IPS-11a (cell line): ENCODE measurements around the gene GLRA3.
"Not testable (repeated sequence)": the region's sequence is repeated elsewhere in the genome, so short reads cannot be mapped to it uniquely, and the experiment has no call there.

ENCODE experiments used
- H3K4me3 ChIP-seq: one replicate; pipeline ENCODE4 v1.5.1; 2013; ENCODE audit warnings: low read depth, low read length, control low read depth

The GLRA3 gene

DNA sequence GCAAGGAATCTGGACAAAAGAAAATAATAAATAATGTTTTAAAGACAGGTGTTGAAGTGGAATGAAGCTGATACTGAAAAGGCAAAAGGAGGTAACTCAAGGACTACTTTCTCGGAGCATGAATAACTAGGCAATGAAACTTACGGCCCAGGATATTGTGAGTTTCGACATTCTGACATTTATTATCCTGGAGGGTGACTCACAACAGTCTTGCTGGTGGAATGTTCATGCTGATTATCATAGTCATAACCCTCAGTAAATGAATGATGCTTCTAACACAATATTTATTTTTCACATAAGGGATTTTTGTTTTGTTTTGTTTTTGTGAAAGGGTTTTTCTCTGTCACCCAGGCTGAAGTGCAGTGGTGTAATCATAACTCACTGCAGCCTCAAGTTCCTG lies 159.8 kb downstream of the GLRA3 start:
- no peak overlapping the region for H3K4me3 ChIP-seq

DNA sequence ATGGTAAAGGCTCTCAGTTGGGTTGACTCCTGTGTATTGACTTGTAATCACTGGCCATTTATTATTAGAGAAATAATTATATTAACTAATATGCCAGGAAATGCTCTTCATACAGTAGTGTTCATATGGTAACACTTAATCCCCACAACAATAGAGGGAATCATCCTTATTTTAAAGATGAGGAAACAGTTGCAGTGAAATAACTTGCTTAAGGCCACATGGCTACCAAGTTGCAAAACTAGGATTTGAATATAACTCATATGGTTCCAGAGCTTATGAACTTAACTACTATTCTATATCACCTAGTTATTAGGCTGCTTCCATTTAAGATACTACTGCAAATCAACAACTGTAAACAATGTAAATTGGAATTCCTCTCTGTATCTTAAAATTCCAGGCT lies 163.2 kb downstream of the GLRA3 start:
- no peak overlapping the region for H3K4me3 ChIP-seq

DNA sequence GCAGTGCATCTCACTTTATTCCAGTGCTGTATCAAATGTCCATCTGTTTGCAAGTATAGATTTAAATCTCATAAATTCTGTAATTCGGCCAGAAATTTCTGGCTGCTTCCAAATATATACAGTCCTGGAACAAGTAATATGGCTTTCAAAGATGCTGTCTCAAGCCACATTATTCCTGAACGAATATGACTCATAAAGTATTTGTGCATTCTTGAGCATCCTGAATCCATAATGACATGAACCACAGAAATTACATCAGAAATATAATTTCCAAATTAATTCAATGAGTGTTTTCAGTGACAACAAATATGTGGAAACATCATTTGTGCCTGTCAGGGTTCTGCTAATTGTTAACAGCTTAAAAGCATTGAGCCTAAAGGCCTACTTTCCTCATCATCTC lies 165.8 kb downstream of the GLRA3 start:
- H3K4me3 ChIP-seq = no peak overlapping the region

GRCh38 chr4:174658246-174658645 lies 170.8 kb downstream of the GLRA3 start:
- no peak overlapping the region for H3K4me3 ChIP-seq

GRCh38 chr4:174657472-174657871 lies 171.6 kb downstream of the GLRA3 start:
- H3K4me3 ChIP-seq = no peak overlapping the region

GRCh38 chr4:174654634-174655033 lies 174.4 kb downstream of the GLRA3 start:
- H3K4me3 ChIP-seq = no peak overlapping the region

GRCh38 chr4:174650711-174651355 lies 178.2 kb downstream of the GLRA3 start:
- H3K4me3 ChIP-seq = no peak overlapping the region

DNA sequence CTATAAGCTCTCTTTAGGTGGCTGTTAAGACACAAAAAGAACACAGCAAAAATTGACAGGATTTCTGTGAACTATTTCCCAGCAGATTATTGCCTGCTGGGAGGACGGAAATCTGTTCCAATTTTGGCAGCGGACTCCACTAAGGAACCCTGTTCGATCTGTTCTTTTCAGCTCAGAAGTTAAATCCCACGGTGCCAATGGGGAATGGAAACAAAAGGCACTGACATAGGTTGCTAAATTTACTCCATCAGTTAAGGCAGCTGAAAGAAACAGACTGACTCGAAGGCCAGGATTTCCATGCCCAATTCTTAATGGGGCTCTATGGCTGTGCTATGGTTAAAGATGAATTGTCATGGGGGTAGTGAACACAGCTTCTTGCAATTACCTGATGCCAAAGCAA lies 180.2 kb downstream of the GLRA3 start:
- H3K4me3 ChIP-seq = no peak overlapping the region

GRCh38 chr4:174646326-174646725 lies 182.7 kb downstream of the GLRA3 start:
- H3K4me3 ChIP-seq = no peak overlapping the region

DNA sequence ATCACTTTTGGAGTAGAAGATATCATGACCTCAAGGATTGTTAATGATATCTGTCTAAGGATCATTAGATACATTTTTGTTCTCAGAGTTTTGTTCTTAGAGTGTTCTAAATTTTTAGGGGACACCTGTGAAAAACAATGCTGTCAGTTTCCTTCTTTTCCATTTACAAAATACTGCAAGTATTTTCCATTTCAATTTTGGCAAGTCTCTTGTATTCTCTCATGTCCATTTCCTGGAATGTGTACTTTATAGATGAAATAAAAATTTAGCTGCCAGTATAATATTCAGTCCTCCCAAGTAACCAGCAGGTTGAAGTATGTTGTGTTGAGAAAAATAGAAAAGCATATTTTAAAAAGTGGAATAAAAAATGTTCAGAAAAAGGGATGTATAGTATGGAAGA lies 188.9 kb downstream of the GLRA3 start:
- H3K4me3 ChIP-seq = no peak overlapping the region

GRCh38 chr4:174635732-174636131 lies 193.3 kb downstream of the GLRA3 start:
- H3K4me3 ChIP-seq = no peak overlapping the region

GRCh38 chr4:174633399-174633798 lies 195.6 kb downstream of the GLRA3 start:
- no peak overlapping the region for H3K4me3 ChIP-seq

GRCh38 chr4:174631901-174632758 lies 196.9 kb downstream of the GLRA3 start:
- H3K4me3 ChIP-seq = no peak overlapping the region

- not testable (repeated sequence) for H3K4me3 ChIP-seq
Observed at GRCh38 chr4:174629907-174630450, 199.1 kb downstream of the GLRA3 start.

GRCh38 chr4:174629265-174629664 lies 199.8 kb downstream of the GLRA3 start:
- no peak overlapping the region for H3K4me3 ChIP-seq

DNA sequence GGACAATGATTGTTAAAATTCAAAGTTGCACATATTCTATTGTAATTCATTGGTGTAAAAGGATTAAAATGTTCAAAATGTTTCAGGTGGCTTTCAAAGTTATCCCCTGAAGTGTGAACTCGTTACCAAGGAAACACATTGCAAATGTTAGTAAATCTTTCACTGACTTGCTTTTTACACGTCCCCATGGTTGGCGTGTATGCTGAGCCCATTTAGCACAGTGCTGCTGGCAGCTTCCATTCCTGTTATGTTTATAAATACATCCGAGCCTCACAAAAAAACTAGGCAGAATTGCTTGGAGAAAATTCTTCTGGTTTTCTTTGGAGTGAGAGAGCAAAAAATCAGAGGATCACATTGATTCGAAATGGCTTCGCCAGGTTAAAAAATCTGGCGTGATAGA lies 200.9 kb downstream of the GLRA3 start:
- H3K4me3 ChIP-seq = no peak overlapping the region

- no peak overlapping the region for H3K4me3 ChIP-seq
Observed at GRCh38 chr4:174627473-174627872, 201.6 kb downstream of the GLRA3 start.

- no peak overlapping the region for H3K4me3 ChIP-seq
Observed at GRCh38 chr4:174626342-174627008, 202.6 kb downstream of the GLRA3 start.

DNA sequence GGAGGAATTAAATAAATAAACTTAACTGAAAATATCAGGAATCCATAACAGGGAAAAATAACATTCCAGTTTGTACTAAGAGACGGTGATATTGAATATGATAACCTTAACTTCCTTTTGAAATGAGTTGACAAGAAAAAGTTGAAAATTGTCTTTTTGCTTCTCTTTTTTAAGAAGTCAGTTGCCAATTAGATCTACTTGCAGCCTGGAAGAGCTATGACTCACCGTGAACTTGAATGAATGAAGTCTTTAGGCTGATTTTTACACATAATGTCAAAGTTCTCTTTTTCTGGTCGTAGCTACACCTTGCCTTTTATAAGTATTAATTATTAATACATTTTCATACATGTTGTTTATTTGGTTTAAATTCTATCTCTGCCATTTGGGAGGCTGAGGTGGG lies 212.4 kb downstream of the GLRA3 start:
- H3K4me3 ChIP-seq = no peak overlapping the region

- H3K4me3 ChIP-seq = no peak overlapping the region
Observed at GRCh38 chr4:174613979-174614378, 215.1 kb downstream of the GLRA3 start.

DNA sequence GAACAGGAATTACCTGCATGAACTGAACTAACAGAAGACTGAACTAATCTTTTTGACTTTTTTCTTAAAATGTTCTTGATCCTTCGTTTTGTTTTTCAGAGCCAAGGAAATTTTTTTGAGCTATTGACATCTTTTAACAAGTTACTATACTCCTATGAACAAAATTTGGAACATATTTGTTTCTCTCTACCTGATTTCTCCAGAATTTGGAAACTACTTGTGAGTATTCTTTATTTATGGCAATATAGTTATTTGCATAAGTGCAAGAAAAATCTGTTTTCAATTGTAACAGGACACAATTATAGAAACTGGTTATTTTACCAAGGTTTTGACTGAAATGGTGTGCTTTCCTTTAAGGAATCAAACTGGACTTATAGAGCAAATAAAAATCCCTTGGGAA lies 217.3 kb downstream of the GLRA3 start:
- H3K4me3 ChIP-seq = no peak overlapping the region

DNA sequence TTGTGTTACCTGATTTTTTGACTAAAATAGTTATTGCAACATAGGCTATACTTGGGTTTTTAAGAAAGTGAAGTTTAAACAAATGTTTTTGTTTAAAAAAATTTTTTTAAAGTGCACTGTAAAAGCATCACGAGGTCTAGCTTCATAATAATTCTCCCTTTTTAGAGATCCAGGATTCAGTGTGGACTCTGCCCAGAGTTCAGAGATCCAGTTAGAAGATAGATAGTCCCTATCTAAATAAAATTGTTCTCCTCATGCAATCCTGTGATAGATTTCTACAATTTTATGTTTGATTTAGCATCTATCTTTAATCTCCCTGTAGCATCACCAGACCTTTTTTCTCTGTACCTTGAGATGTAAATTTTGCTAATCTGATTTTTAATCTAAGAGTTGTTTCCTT lies 221.3 kb downstream of the GLRA3 start:
- no peak overlapping the region for H3K4me3 ChIP-seq
